K562 (cell line): ENCODE data around the gene PRKCE. TPM values are rescaled to one million over a fixed set of nuclear protein-coding genes. Genes with fewer than 3 reads are reported as not detected.

ENCODE experiments used
- ATAC-seq: fragments of 200-7000 bp; cut with Tn5 transposase; 3 replicates; pipeline ENCODE4 v1.9.1; 2020; ENCODE audit warnings: moderate library complexity
- BruUV-seq: library from RNA; stranded (reverse); fragments of 400-500 nt; replicated peaks from 2 replicates; lab custom pipeline; 2021; lab: Mats Ljungman, UMichigan
- CTCF ChIA-PET: fragments of 300-600 bp; formaldehyde crosslinking; extraction: SDS; loops from one replicate; lab custom pipeline; 2021; ENCODE audit warnings: low intra/inter-chr PET ratio; lab: Yijun Ruan, JAX
- POLR2A ChIA-PET: fragments of 300-600, 350-650 bp; sonication (Branson Sonifier 250); formaldehyde crosslinking; extraction: SDS; loops from one replicate; lab custom pipeline; 2021; ENCODE audit warnings: antibody characterized with exemption, inconsistent platforms; lab: Yijun Ruan, JAX
- DNase-seq, 4 experiments: peaks; one replicate each; pipeline versions ENCODE4 v3.0.0 to v3.0.0-alpha.2; 2011 to 2018; ENCODE audit warnings: low spot score in 3 of 4, mixed read lengths in 3 of 4; ENCODE audit errors: extremely low read depth in 1 of 4
- FAIRE-seq: peaks from 2 replicates; lab custom pipeline; 2011; peaks lifted over from hg19 to GRCh38; lab: Jason Lieb, UNC
- H2AFZ ChIP-seq: 2 replicates; pipeline ENCODE4 v1.6.0; 2011; ENCODE audit warnings: low read depth, low read length, control low read depth, inconsistent platforms
- H3K27ac ChIP-seq: fragments of 200-600 bp; 3 replicates; pipeline ENCODE4 v1.8.0; 2011; ENCODE audit warnings: low read depth, mild to moderate bottlenecking, control low read depth, inconsistent platforms, low read length, moderate library complexity, mixed read lengths; ENCODE audit errors: extremely low read depth
- H3K27me3 ChIP-seq, 2 experiments: fragments of 300-600 bp in 1 of 2; 2 replicates in 1 of 2; 3 replicates in 1 of 2; pipeline versions ENCODE4 v1.6.0 to v1.8.0; 2011; ENCODE audit warnings: inconsistent platforms in 2 of 2, low read length in 2 of 2, mild to moderate bottlenecking in 1 of 2, mixed read lengths in 1 of 2, moderate library complexity in 1 of 2; ENCODE audit not compliant: control insufficient read depth in 2 of 2, insufficient read depth in 2 of 2
- H3K36me3 ChIP-seq: fragments of 300-600 bp; 3 replicates; pipeline ENCODE4 v1.8.0; 2011; ENCODE audit warnings: mild to moderate bottlenecking, low read length, inconsistent platforms; ENCODE audit not compliant: control insufficient read depth, insufficient read depth
- H3K4me1 ChIP-seq, 2 experiments: fragments of 200-600 bp in 1 of 2; replicated peaks in 1 of 2; 2 replicates in 1 of 2; 3 replicates in 1 of 2; pipeline versions ENCODE4 v1.5.1 to v1.8.0; 2011; ENCODE audit warnings: inconsistent platforms in 2 of 2, low read length in 2 of 2, mild to moderate bottlenecking in 1 of 2, mixed read lengths in 1 of 2, moderate library complexity in 1 of 2; ENCODE audit not compliant: control insufficient read depth in 2 of 2, insufficient read depth in 2 of 2
- H3K4me2 ChIP-seq: 2 replicates; pipeline ENCODE4 v1.6.1; 2011; ENCODE audit warnings: low read length, control low read depth, inconsistent platforms, mixed read lengths; ENCODE audit not compliant: insufficient read depth
- H3K4me3 ChIP-seq: fragments of 200-600 bp; sonication (generic), shearing (Covaris generic); 2 replicates; pipeline ENCODE4 v1.5.1; 2016; ENCODE audit warnings: control low read depth, inconsistent platforms
- H3K79me2 ChIP-seq: fragments of 200-600 bp; 3 replicates; pipeline ENCODE4 v1.8.0; 2011; ENCODE audit warnings: low read length, inconsistent platforms; ENCODE audit not compliant: control insufficient read depth, insufficient read depth
- H3K9ac ChIP-seq, 2 experiments: 2 replicates each; pipeline versions ENCODE4 v1.6.0 to v1.6.1; 2011; ENCODE audit warnings: low read depth in 2 of 2, low read length in 2 of 2, control low read depth in 1 of 2, inconsistent platforms in 1 of 2, mild to moderate bottlenecking in 1 of 2, mixed read lengths in 1 of 2; ENCODE audit not compliant: insufficient read depth in 1 of 2
- H3K9me1 ChIP-seq: one replicate; pipeline ENCODE4 v1.6.0; 2011; ENCODE audit warnings: inconsistent platforms, mild to moderate bottlenecking, low read length, moderate library complexity; ENCODE audit not compliant: control insufficient read depth, insufficient read depth
- H3K9me3 ChIP-seq: replicated peaks from 2 replicates; pipeline ENCODE4 v1.5.1; 2011; ENCODE audit warnings: low read depth, low read length, inconsistent platforms; ENCODE audit not compliant: control insufficient read depth, insufficient read depth
- H4K20me1 ChIP-seq: replicated peaks from 2 replicates; pipeline ENCODE4 v1.6.1; 2011; ENCODE audit warnings: low read length, inconsistent platforms, mixed read lengths; ENCODE audit not compliant: control insufficient read depth, insufficient read depth
- DLX4 ChIP-seq: fragments of 250-450 bp; sonication (Bioruptor Pico); IDR thresholded peaks from 2 replicates; pipeline ENCODE4 v1.6.1; 2021; ENCODE audit warnings: mild to moderate bottlenecking
- FOSL1 ChIP-seq: fragments of 200-800 bp; sonication (Bioruptor generic); conservative IDR thresholded peaks from 2 replicates; pipeline ENCODE4 v1.6.1; 2016; ENCODE audit warnings: missing genetic modification characterization, missing compliant biosample characterization
- HMG20A ChIP-seq: fragments of 450-650 bp; formaldehyde crosslinking; conservative IDR thresholded peaks from 2 replicates; pipeline ENCODE4 v1.4.0; 2020; ENCODE audit warnings: mild to moderate bottlenecking, mixed read lengths
- MXI1 ChIP-seq: IDR thresholded peaks from 2 replicates; pipeline ENCODE4 v1.6.1; 2011; ENCODE audit warnings: low read depth, mild to moderate bottlenecking, improper control_type of control experiment, low read length
- RREB1 ChIP-seq: fragments of 250-450 bp; sonication (Bioruptor Pico); IDR thresholded peaks from 2 replicates; pipeline ENCODE4 v1.4.0; 2020
- XRCC4 ChIP-seq: IDR thresholded peaks from one replicate; pipeline ENCODE4 v1.6.1; 2011; ENCODE audit not compliant: insufficient read depth, insufficient read length; ENCODE audit errors: extremely low read depth
- ZNF175 ChIP-seq: fragments of 200-800 bp; sonication (Bioruptor generic); IDR thresholded peaks from 2 replicates; pipeline ENCODE4 v1.6.1; 2016; ENCODE audit warnings: low read depth, mild to moderate bottlenecking, missing genetic modification characterization, missing compliant biosample characterization
- WGBS: fragments of 100-300 bp; shearing (Covaris generic); methylation state at CpG from one replicate; pipeline ENCODE4 v1.1.6; 2016; ENCODE audit warnings: low coverage, mixed read lengths; ENCODE audit not compliant: insufficient coverage; ENCODE audit errors: missing lambda C conversion rate; 5-methylcytosine and 5-hydroxymethylcytosine counted together
- in situ Hi-C: fragments of 300-500 bp; cut with MboI; formaldehyde crosslinking; loops from 4 replicates; pipeline ENCODE4 v1.15.0; 2018; ENCODE audit warnings: inconsistent platforms, mixed read lengths
- intact Hi-C: fragments of 100-400 bp; cut with micrococcal nuclease; formaldehyde crosslinking; loops from 2 replicates; pipeline ENCODE4 v1.14.2; 2022
- polyA plus RNA-seq, 8 experiments: library from polyadenylated mRNA; depleted of rRNA in 4 of 8; stranded (reverse) in 5 of 8; unstranded in 3 of 8; fragments of >200 nt; fragmentation: Nextera tagmentation in 2 of 8; fragmentation: Illumina TruSeq in 1 of 8; extraction: Ambion mirVana in 2 of 8; extraction: Trizol in 1 of 8; gene quantifications; 2 replicates each; pipeline versions ENCODE4 v1.2.1 to v1.2.3, GENCODE V29; 2011 to 2014; ENCODE audit warnings: inconsistent platforms in 1 of 8, missing spikeins in 1 of 8
- total RNA-seq, 7 experiments: library from RNA; depleted of rRNA in 6 of 7; stranded (reverse); fragments of >200 nt in 6 of 7; fragmentation: Illumina TruSeq in 2 of 7; extraction: Trizol in 2 of 7; gene quantifications; 2 replicates each; pipeline versions ENCODE4 v1.2.1 to v1.2.3, GENCODE V29; 2011 to 2021; ENCODE audit warnings: low replicate concordance in 1 of 7

PRKCE gene
- total and polyA plus RNA-seq, 9 of the 15 experiments (the other 6 are each of a cell fraction or from before 2014, with no cell fraction given), result 0.06 to 1.0 (median 0.22) TPM; not detected in 1

GRCh38 chr2:46072101-46072820, 420.8 kb downstream of the PRKCE start:
- Histone ChIP-seq H3K4me3 (no peak overlapping the region), H2AFZ (no peak overlapping the region), H3K27me3 (peaks cover 26 to 29% of the 10 kb centered on the region in 2 experiments), H3K36me3 (no peaks in the 10 kb centered on the region), H3K9me3 (no peaks in the 10 kb centered on the region), H3K79me2 (no peaks in the 10 kb centered on the region), H3K9me1 (no peaks in the 10 kb centered on the region), H3K4me1 (no peaks in the 10 kb centered on the region; a peak in 1 of 5 replicates), H3K4me2 (no peak overlapping the region), H3K27ac (no peak overlapping the region), H3K9ac (no peak overlapping the region), H4K20me1 (no peaks in the 10 kb centered on the region; the same call in 1 of the 2 replicates)
- FAIRE-seq, result no peak
- in situ Hi-C loops (no loop called here), intact Hi-C loops (no loop called here)
- ChIA-PET CTCF (no interaction called here), POLR2A (interaction anchor here (1.8 kb wide), 1 partner anchor 9 kb away, joined by 6 read pairs; no protein-coding TSS in a partner anchor)
- 2% methylated on average over 8 of the region's 8 CpGs for WGBS
- no peak for DNase-seq
- no peak for ATAC-seq
- no TSS peak for BruUV-seq
- TF ChIP-seq DLX4 (CRISPR knock-in tag) (no peak), ZNF175 (no peak)

- H3K4me1 ChIP-seq, result no peaks in the 10 kb centered on the region
- WGBS, result 2% methylated on average over 9 of the region's 9 CpGs
- H3K9ac ChIP-seq, result no peak overlapping the region
- DNase-seq (no peak), ATAC-seq (no peak), FAIRE-seq (no peak)
- ChIA-PET POLR2A (interaction anchor here (0.7 kb wide), 1 partner anchor 144 kb away, joined by 3 read pairs; no protein-coding TSS in a partner anchor), CTCF (no interaction called here)
- no peaks in the 10 kb centered on the region for H3K9me3 ChIP-seq
- no peak overlapping the region for H3K27ac ChIP-seq
- H3K27me3 ChIP-seq, result peaks cover 26 to 29% of the 10 kb centered on the region in 2 experiments
- H3K9me1 ChIP-seq, result no peaks in the 10 kb centered on the region
- no TSS peak for BruUV-seq
- H3K4me3 ChIP-seq, result no peak overlapping the region
- H4K20me1 ChIP-seq, result no peaks in the 10 kb centered on the region; the same call in 1 of the 2 replicates
- intact Hi-C loops (no loop called here), in situ Hi-C loops (no loop called here)
- no peaks in the 10 kb centered on the region for H3K79me2 ChIP-seq
- H3K36me3 ChIP-seq, result no peaks in the 10 kb centered on the region
- no peak overlapping the region for H2AFZ ChIP-seq
- no peak overlapping the region for H3K4me2 ChIP-seq
- peak; percentile 76 for TF ChIP-seq FOSL1 (tag)
- TF ChIP-seq HMG20A, result no peak
- TF ChIP-seq RREB1, result no peak
- no peak for TF ChIP-seq MXI1
- no peak for TF ChIP-seq XRCC4
Observed at GRCh38 chr2:46073540-46074046, 422.1 kb downstream of the PRKCE start.
